ENCODE results near the gene SCLY. TPM values are rescaled to one million over a fixed set of nuclear protein-coding genes. Genes with fewer than 3 reads are reported as not detected.

The SCLY gene
- total and polyA plus RNA-seq, 2 of the 13 experiments (the other 11 are each of a cell fraction or from before 2014, with no cell fraction given): 27.9 to 38.6 TPM

DNA sequence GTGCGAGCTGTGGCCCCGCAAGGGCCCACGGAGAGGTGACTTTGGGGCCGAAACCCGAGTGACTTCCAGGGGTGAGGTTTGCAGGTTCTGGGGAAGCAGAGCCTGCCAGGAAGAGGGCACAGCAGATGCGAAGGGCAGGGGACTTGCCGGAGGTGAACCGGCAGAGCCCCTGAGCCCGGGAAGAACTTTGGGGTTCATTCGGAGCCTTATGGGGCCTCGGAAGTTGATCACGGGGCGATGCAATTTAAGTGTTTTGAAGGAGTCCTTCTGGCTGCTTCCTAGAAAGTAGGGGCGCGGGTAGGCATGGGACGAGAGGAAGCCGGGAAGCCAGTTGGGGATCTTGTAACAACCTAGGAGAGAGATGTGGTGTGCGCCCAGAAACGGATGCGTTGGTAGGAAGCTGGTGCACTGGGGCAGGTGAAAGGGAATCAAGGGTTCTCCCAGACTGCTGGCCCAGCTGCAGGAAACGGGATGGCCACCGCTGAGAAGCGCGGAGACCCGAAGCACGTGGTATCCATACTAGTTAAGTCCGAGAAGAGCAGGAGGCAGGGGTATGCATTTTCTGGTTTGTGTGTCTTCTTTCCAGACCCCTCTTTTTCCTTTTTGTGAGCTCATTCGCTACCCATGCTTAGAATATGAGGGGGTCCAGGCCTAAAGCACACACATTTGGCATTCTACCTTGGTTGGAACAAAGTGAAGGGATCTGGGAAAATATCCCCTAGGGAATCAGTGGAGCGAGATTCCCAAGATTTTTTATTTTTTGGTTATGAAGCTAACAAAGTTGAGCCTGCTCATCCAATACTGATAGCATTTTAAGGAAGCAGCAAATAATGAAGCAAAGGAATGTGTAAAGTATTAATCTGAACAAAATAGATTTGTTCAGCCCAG lies 758 bp downstream of the SCLY start (continued):
- TF ChIP-seq, protein P1, sequence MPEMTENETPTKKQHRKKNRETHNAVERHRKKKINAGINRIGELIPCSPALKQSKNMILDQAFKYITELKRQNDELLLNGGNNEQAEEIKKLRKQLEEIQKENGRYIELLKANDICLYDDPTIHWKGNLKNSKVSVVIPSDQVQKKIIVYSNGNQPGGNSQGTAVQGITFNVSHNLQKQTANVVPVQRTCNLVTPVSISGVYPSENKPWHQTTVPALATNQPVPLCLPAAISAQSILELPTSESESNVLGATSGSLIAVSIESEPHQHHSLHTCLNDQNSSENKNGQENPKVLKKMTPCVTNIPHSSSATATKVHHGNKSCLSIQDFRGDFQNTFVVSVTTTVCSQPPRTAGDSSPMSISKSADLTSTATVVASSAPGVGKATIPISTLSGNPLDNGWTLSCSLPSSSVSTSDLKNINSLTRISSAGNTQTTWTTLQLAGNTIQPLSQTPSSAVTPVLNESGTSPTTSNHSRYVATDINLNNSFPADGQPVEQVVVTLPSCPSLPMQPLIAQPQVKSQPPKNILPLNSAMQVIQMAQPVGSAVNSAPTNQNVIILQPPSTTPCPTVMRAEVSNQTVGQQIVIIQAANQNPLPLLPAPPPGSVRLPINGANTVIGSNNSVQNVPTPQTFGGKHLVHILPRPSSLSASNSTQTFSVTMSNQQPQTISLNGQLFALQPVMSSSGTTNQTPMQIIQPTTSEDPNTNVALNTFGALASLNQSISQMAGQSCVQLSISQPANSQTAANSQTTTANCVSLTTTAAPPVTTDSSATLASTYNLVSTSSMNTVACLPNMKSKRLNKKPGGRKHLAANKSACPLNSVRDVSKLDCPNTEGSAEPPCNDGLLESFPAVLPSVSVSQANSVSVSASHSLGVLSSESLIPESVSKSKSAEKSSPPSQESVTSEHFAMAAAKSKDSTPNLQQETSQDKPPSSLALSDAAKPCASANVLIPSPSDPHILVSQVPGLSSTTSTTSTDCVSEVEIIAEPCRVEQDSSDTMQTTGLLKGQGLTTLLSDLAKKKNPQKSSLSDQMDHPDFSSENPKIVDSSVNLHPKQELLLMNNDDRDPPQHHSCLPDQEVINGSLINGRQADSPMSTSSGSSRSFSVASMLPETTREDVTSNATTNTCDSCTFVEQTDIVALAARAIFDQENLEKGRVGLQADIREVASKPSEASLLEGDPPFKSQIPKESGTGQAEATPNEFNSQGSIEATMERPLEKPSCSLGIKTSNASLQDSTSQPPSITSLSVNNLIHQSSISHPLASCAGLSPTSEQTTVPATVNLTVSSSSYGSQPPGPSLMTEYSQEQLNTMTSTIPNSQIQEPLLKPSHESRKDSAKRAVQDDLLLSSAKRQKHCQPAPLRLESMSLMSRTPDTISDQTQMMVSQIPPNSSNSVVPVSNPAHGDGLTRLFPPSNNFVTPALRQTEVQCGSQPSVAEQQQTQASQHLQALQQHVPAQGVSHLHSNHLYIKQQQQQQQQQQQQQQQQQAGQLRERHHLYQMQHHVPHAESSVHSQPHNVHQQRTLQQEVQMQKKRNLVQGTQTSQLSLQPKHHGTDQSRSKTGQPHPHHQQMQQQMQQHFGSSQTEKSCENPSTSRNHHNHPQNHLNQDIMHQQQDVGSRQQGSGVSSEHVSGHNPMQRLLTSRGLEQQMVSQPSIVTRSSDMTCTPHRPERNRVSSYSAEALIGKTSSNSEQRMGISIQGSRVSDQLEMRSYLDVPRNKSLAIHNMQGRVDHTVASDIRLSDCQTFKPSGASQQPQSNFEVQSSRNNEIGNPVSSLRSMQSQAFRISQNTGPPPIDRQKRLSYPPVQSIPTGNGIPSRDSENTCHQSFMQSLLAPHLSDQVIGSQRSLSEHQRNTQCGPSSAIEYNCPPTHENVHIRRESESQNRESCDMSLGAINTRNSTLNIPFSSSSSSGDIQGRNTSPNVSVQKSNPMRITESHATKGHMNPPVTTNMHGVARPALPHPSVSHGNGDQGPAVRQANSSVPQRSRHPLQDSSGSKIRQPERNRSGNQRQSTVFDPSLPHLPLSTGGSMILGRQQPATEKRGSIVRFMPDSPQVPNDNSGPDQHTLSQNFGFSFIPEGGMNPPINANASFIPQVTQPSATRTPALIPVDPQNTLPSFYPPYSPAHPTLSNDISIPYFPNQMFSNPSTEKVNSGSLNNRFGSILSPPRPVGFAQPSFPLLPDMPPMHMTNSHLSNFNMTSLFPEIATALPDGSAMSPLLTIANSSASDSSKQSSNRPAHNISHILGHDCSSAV (CRISPR knock-in tag; IDR thresholded peaks at IDR 0.05; ENCODE audit: borderline replicate concordance): no peak
- TF ChIP-seq, protein P2, sequence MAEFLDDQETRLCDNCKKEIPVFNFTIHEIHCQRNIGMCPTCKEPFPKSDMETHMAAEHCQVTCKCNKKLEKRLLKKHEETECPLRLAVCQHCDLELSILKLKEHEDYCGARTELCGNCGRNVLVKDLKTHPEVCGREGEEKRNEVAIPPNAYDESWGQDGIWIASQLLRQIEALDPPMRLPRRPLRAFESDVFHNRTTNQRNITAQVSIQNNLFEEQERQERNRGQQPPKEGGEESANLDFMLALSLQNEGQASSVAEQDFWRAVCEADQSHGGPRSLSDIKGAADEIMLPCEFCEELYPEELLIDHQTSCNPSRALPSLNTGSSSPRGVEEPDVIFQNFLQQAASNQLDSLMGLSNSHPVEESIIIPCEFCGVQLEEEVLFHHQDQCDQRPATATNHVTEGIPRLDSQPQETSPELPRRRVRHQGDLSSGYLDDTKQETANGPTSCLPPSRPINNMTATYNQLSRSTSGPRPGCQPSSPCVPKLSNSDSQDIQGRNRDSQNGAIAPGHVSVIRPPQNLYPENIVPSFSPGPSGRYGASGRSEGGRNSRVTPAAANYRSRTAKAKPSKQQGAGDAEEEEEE (CRISPR knock-in tag; IDR thresholded peaks at IDR 0.05; ENCODE audit: borderline replicate concordance): no peak
- TF ChIP-seq, protein P3, sequence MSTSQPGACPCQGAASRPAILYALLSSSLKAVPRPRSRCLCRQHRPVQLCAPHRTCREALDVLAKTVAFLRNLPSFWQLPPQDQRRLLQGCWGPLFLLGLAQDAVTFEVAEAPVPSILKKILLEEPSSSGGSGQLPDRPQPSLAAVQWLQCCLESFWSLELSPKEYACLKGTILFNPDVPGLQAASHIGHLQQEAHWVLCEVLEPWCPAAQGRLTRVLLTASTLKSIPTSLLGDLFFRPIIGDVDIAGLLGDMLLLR (CRISPR knock-in tag; IDR thresholded peaks at IDR 0.05): no peak
- TF ChIP-seq, protein P4, sequence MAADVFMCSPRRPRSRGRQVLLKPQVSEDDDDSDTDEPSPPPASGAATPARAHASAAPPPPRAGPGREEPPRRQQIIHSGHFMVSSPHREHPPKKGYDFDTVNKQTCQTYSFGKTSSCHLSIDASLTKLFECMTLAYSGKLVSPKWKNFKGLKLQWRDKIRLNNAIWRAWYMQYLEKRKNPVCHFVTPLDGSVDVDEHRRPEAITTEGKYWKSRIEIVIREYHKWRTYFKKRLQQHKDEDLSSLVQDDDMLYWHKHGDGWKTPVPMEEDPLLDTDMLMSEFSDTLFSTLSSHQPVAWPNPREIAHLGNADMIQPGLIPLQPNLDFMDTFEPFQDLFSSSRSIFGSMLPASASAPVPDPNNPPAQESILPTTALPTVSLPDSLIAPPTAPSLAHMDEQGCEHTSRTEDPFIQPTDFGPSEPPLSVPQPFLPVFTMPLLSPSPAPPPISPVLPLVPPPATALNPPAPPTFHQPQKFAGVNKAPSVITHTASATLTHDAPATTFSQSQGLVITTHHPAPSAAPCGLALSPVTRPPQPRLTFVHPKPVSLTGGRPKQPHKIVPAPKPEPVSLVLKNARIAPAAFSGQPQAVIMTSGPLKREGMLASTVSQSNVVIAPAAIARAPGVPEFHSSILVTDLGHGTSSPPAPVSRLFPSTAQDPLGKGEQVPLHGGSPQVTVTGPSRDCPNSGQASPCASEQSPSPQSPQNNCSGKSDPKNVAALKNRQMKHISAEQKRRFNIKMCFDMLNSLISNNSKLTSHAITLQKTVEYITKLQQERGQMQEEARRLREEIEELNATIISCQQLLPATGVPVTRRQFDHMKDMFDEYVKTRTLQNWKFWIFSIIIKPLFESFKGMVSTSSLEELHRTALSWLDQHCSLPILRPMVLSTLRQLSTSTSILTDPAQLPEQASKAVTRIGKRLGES (CRISPR knock-in tag; IDR thresholded peaks at IDR 0.05; ENCODE audit: borderline replicate concordance): 0 out of 2 replicates have a peak, but pooled peaks have one; percentile 12
- no peak for TF ChIP-seq SP4 (CRISPR knock-in tag; IDR thresholded peaks at IDR 0.05)
- no peak for TF ChIP-seq ZNF878 (CRISPR knock-in tag; IDR thresholded peaks at IDR 0.05)
- no peak for TF ChIP-seq KDM2A (CRISPR knock-in tag; IDR thresholded peaks at IDR 0.05; ENCODE audit: borderline replicate concordance, low read depth)
- no peak; the same call in 1 of the 2 replicates for TF ChIP-seq ZNF768 (CRISPR knock-in tag; IDR thresholded peaks at IDR 0.05)
- TF ChIP-seq ZSCAN20 (CRISPR knock-in tag; IDR thresholded peaks at IDR 0.05; ENCODE audit: borderline replicate concordance): no peak
- no peak for TF ChIP-seq PAWR (CRISPR knock-in tag; IDR thresholded peaks at IDR 0.05; ENCODE audit: borderline replicate concordance)
- TF ChIP-seq, protein P5, sequence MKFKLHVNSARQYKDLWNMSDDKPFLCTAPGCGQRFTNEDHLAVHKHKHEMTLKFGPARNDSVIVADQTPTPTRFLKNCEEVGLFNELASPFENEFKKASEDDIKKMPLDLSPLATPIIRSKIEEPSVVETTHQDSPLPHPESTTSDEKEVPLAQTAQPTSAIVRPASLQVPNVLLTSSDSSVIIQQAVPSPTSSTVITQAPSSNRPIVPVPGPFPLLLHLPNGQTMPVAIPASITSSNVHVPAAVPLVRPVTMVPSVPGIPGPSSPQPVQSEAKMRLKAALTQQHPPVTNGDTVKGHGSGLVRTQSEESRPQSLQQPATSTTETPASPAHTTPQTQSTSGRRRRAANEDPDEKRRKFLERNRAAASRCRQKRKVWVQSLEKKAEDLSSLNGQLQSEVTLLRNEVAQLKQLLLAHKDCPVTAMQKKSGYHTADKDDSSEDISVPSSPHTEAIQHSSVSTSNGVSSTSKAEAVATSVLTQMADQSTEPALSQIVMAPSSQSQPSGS (CRISPR knock-in tag; IDR thresholded peaks at IDR 0.05): no peak
- TF ChIP-seq KDM6A (CRISPR knock-in tag; IDR thresholded peaks at IDR 0.05; ENCODE audit: low read depth): no peak
